ENCODE results near the gene NLK. TPM values are rescaled to one million over a fixed set of nuclear protein-coding genes. Genes with fewer than 3 reads are reported as not detected.
A peak's percentile ranks its signal among the peaks of the same experiment; 100 is the strongest.

NLK gene
- total and polyA plus RNA-seq, 8 donors, result 9.8 to 16.7 (median 13.5) TPM

GRCh38 chr17:28118362-28118761, 75.9 kb downstream of the NLK start:
- H3K27ac ChIP-seq, result peak overlapping the region in 2 of 4 donors; percentile 36 to 62
- H3K36me3 ChIP-seq, result no peaks in the 10 kb centered on the region
- ATAC-seq (peak in 2 of 4 donors; percentile 18 to 26), DNase-seq (no peak), FAIRE-seq (no peak)
- peak overlapping the region in 1 of 4 donors; percentile 9 for H3K4me3 ChIP-seq
- WGBS, 2 donors, result 22 to 27% methylated on average over 1 of the region's 1 CpG
- no peak for TF ChIP-seq CTCF (IDR thresholded peaks at IDR 0.05)
- peaks cover 14 to 32% (median 29%) of the 10 kb centered on the region in 3 donors for H3K4me1 ChIP-seq
- no peaks in the 10 kb centered on the region for H3K9me3 ChIP-seq
- intact Hi-C loops (cut with DNase I), result no loop called here
- no peaks in the 10 kb centered on the region for H3K27me3 ChIP-seq

GRCh38 chr17:28119046-28119445, 76.6 kb downstream of the NLK start:
- Histone ChIP-seq H3K9me3 (no peaks in the 10 kb centered on the region), H3K36me3 (no peaks in the 10 kb centered on the region), H3K4me3 (peak overlapping the region in 1 of 4 donors; percentile 9), H3K4me1 (peaks cover 14 to 29% (median 29%) of the 10 kb centered on the region in 3 donors), H3K27me3 (no peaks in the 10 kb centered on the region), H3K27ac (peak overlapping the region in 2 of 4 donors; percentile 36 to 62)
- ATAC-seq (peak; percentile 30 to 65 (median 53)), DNase-seq (no peak), FAIRE-seq (no peak)
- intact Hi-C loops (cut with DNase I), result no loop called here
- 45 to 47% methylated on average over 2 of the region's 2 CpGs for WGBS, 2 donors
- no peak for TF ChIP-seq CTCF (IDR thresholded peaks at IDR 0.05)

- peak in 2 of 4 donors; percentile 56 to 60 for ATAC-seq
- FAIRE-seq, result no peak
- H3K27ac ChIP-seq, result peak overlapping the region in 1 of 4 donors; percentile 62
- no peaks in the 10 kb centered on the region for H3K36me3 ChIP-seq
- no peak for TF ChIP-seq CTCF (IDR thresholded peaks at IDR 0.05)
- intact Hi-C loops (cut with DNase I), result no loop called here
- no peak overlapping the region for H3K4me3 ChIP-seq
- WGBS, 2 donors, result 23 to 28% methylated on average over 2 of the region's 2 CpGs
- no peaks in the 10 kb centered on the region for H3K27me3 ChIP-seq
- peaks cover 14 to 30% (median 29%) of the 10 kb centered on the region in 3 donors for H3K4me1 ChIP-seq
- H3K9me3 ChIP-seq, result no peaks in the 10 kb centered on the region
- no peak for DNase-seq
These were observed 77.1 kb downstream of the NLK start for GRCh38 chr17:28119560-28119959.

GRCh38 chr17:28120766-28121165, 78.3 kb downstream of the NLK start:
- no peaks in the 10 kb centered on the region for H3K27me3 ChIP-seq
- H3K4me3 ChIP-seq, result no peak overlapping the region
- H3K9me3 ChIP-seq, result no peaks in the 10 kb centered on the region
- ATAC-seq (no peak), DNase-seq (no peak), FAIRE-seq (no peak)
- H3K36me3 ChIP-seq, result no peaks in the 10 kb centered on the region
- no peak for TF ChIP-seq CTCF (IDR thresholded peaks at IDR 0.05)
- intact Hi-C loops (cut with DNase I), result no loop called here
- no peak overlapping the region for H3K27ac ChIP-seq
- 31 to 32% methylated on average over 1 of the region's 1 CpG for WGBS, 2 donors
- H3K4me1 ChIP-seq, result peaks cover 20 to 42% (median 42%) of the 10 kb centered on the region in 3 donors

- TF ChIP-seq CTCF (IDR thresholded peaks at IDR 0.05), result no peak
- 53 to 57% methylated on average over 1 of the region's 1 CpG for WGBS, 2 donors
- H3K9me3 ChIP-seq, result no peaks in the 10 kb centered on the region
- H3K36me3 ChIP-seq, result no peaks in the 10 kb centered on the region
- FAIRE-seq (no peak), ATAC-seq (peak; percentile 67 to 80 (median 68)), DNase-seq (no peak)
- intact Hi-C loops (cut with DNase I), result no loop called here
- no peaks in the 10 kb centered on the region for H3K27me3 ChIP-seq
- no peak overlapping the region for H3K4me3 ChIP-seq
- H3K27ac ChIP-seq, result peak overlapping the region in 2 of 4 donors; percentile 50 to 61
- peaks cover 6 to 24% (median 23%) of the 10 kb centered on the region in 3 donors for H3K4me1 ChIP-seq
These were observed 82.5 kb downstream of the NLK start for GRCh38 chr17:28124962-28125361.
